ENCODE data around the gene COL24A1.

Gene COL24A1

DNA sequence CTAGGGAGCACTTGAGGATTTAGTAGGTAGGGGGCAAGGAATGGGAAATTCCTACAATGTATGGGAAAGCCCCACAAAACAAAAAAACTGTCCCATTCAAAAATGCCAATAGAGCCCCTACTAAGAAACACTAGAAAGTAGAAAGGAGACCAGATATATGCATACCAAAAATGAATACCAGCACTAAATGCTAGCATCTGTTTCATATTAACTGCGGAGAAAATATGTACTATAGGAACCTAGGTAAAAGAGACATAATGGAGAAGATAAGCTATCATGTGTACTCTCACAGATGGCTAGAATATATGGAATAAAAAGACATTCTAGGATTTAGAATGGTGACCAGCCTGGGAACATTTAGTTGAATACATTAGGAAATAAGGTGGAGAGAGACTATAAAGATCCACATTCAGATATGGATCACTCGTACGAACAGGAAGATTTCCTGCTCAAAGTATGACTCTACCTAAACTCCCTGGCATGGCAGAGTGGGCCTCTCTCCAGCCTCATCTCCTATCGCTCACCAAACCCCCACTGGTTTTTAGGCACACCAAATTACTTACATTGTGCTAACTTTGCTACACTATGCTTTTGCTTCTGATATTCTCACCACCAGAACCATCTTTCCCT is 466.7 kb downstream of the COL24A1 start:
- no peak for DNase-seq (ENCODE audit: low read depth in 2 of 2)

GRCh38 chr1:85683292-85684025 is 473.1 kb downstream of the COL24A1 start:
- DNase-seq (ENCODE audit: low read depth in 2 of 2), result no peak

GRCh38 chr1:85681087-85681486 is 475.5 kb downstream of the COL24A1 start:
- no peak for DNase-seq (ENCODE audit: low read depth in 2 of 2)

All from stimulated activated CD8-positive, alpha-beta memory T cell treated with anti-CD3 and anti-CD28 coated beads, Interleukin-2, amount 100 ng/mL, for 48 hours (primary cell).